GM12801 (cell line): ENCODE data around the gene MCRIP2.

Source experiments
- TF ChIP-seq, protein P1 (sequence below): IDR thresholded peaks from one replicate; pipeline ENCODE4 v1.5.1; 2011; ENCODE audit warnings: control low read depth; ENCODE audit not compliant: insufficient read length; ENCODE audit errors: extremely low read depth

The MCRIP2 gene

DNA sequence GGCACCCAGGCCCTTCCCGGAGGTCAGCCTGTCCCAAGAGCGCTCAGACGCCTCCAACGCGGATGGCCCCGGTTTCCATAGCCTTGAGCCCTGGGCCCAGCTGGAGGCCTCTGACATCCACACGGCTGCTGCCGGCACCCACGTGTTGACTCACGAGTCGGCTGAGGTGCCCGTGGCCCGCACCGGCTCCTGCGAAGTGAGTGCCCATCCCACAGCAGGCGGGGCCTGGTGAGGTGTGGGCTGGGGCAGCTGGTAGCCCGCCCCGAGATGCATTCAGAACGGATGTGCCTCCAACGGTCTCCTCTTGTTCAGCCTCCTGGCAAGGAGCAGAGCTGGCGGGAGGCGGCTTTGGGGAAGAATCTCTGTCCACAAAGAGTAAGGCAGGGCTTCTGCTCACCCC lies 10.2 kb downstream of the MCRIP2 start:
- TF ChIP-seq, protein P1, sequence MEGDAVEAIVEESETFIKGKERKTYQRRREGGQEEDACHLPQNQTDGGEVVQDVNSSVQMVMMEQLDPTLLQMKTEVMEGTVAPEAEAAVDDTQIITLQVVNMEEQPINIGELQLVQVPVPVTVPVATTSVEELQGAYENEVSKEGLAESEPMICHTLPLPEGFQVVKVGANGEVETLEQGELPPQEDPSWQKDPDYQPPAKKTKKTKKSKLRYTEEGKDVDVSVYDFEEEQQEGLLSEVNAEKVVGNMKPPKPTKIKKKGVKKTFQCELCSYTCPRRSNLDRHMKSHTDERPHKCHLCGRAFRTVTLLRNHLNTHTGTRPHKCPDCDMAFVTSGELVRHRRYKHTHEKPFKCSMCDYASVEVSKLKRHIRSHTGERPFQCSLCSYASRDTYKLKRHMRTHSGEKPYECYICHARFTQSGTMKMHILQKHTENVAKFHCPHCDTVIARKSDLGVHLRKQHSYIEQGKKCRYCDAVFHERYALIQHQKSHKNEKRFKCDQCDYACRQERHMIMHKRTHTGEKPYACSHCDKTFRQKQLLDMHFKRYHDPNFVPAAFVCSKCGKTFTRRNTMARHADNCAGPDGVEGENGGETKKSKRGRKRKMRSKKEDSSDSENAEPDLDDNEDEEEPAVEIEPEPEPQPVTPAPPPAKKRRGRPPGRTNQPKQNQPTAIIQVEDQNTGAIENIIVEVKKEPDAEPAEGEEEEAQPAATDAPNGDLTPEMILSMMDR = no peak

DNA sequence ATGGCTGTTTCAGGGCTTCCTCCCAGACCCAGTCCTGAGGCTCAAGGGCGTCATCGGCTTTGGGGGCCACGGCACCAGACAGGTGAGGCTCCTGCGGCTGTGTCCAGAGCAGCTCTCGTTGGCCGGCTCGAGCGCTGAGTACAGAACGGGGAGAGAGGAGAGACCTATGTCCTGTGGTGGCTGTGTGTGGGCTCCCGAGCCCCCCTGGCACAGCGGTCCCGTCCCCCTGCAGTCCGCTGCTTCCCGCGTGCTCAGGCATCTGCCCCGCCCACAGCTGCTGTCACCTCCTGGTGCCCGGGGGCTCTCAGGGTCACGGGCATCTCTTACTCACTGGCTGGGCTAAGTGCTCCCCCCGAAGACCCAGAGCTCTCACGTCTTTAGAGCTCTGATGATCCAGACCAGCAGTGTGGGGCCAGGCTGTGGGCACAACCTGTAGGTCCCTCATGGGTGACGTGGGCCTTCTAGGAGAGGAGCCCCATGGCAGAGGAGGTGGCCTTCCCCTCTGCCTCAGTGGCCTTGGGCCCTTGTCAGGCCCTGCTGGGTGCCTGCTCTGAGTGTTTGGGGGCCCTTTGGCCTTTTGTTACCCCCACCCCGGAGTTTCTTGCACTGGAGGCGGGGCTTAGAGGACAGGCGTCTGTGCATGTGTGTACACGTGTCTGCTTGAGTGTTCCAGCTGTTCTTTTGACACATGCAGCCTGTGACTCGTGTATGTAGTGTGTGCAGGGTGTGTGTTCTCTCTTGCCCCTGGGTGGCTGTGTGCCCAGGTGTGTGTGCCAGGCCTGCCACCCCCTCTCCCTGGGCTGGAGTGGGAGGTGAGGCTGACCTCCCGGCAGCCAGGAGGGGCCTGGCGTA lies 11.1 kb downstream of the MCRIP2 start:
- TF ChIP-seq, protein P1 = no peak

DNA sequence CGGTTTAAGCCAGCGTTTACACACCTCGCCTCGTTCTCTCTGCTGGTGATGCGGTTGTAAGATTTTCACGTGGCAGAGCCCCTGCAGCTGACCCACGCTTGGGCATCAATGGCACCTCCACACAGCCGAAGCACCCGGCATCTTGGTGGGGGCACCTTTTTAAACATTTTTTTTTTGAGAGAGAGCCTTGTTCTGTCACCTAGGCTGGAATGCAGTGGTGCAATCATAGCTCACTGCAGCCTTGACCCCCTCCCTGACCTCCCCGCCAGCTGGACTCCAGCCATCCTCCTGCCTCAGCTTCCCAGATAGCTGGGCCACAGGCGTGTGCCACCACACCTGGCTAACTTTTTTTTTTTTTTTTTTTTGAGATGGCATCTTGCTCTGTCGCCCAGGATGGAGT lies 12.4 kb downstream of the MCRIP2 start:
- TF ChIP-seq, protein P1 = no peak

DNA sequence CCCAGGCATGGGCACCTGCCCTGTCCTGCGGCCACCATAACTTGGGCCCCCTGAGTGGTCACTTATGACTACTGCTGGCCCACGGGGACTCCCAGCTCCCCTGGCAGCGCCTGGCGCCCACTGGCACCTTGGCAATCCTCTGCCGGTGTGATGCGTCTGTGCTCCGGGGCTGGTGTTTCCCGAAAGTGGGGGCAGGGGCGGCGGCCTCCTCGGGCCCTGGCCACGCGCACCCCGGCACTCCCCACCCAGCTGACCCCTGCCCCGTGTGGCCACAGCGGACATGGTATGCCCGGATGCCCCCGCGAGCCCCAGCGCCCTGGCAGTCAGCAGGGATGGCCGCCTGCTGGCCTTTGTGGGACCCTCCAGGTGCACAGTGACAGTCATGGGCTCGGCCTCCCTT lies 15.9 kb downstream of the MCRIP2 start:
- TF ChIP-seq, protein P1 = no peak

DNA sequence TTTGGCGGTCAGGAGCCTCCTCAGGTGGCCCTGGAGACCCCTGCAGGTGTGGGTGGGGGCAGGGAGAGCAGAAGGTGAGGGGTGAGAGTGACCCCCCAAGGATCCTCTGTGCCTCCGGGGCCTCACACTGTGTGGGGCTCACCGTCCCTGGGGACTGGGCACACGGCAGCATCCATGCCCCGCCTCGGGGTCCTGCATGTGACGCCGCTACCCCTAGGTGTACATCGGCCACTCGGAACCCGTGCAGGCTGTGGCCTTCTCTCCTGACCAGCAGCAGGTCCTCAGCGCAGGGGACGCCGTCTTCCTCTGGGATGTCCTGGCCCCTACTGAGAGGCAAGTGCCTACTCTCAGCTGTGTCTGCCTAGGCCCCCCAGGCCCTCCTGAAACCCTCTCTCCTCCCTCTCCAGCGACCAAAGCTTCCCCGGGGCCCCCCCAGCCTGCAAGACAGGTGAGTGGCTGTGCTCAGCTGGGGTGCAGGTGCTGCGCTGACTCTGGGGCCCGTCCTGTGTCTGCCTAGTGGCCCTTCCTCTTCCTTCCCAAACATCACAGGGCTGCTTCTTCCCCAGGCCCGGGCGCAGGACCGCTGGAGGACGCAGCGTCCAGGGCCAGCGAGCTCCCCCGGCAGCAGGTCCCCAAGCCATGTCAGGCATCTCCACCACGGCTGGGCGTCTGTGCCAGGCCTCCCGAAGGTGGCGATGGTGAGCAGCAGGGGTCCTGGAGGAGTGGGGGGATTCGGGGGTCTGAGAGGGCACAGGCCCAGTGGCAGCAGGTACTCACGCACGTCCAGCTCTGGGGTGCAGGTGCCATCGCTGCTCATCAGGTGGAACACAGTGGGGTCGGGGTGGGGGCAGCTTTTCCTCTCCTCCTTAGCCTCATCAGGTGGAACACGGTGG lies 17.3 kb downstream of the MCRIP2 start:
- TF ChIP-seq, protein P1 = no peak

DNA sequence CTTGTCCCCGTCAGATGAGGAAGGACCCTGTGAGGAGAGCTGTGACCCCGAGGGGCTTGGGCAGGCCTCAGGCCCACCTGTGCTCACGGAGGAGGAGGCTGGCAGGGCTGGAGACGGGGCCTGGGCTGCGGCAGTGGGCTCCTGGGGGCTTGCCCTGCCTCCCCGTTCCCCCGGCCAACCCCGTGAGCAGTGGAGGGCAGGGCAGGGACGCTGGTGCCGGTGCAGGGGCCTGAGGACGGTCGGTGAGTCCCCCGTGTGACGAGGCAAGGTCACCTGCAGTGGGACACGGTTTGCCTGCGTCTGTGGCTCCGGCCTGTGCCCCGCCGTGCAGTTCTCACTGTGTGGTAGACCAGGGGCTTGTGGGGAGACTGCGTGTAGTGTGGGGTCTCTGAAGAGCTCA lies 18.0 kb downstream of the MCRIP2 start:
- TF ChIP-seq, protein P1 = no peak

DNA sequence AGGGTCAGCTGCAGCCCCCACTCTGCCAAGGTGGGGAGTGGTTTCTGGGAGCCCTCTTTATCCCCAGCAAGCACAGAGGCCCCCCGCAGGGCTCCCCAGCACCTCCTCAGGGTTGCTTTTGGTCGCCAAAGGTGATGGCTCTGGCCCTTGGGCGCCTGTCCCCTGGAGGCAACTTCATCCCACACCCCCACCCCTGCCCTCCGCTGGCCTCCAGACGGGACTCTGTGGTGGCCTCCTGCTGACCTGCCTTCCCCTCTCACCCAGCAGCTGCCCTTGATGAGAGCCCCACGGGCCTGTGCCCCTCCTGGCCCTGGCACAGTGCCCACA lies 18.5 kb downstream of the MCRIP2 start:
- TF ChIP-seq, protein P1 = no peak
